Ureter (tissue), 1 donor: ENCODE measurements around the gene ARL10. TPM values are rescaled to one million over a fixed set of nuclear protein-coding genes. Genes with fewer than 3 reads are reported as not detected.

Source experiments
- DNase-seq: peaks from one replicate; pipeline ENCODE4 v3.0.0-alpha.2; 2020; ENCODE audit warnings: low spot score
- total RNA-seq: library from RNA; stranded (reverse); gene quantifications from one replicate; pipeline ENCODE4 v1.2.4, GENCODE V29; 2023
- donor health status: DM: yes; HTN: yes; CAD: no.

The ARL10 gene, protein sequence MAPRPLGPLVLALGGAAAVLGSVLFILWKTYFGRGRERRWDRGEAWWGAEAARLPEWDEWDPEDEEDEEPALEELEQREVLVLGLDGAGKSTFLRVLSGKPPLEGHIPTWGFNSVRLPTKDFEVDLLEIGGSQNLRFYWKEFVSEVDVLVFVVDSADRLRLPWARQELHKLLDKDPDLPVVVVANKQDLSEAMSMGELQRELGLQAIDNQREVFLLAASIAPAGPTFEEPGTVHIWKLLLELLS
- total RNA-seq: 9.3 TPM

DNA sequence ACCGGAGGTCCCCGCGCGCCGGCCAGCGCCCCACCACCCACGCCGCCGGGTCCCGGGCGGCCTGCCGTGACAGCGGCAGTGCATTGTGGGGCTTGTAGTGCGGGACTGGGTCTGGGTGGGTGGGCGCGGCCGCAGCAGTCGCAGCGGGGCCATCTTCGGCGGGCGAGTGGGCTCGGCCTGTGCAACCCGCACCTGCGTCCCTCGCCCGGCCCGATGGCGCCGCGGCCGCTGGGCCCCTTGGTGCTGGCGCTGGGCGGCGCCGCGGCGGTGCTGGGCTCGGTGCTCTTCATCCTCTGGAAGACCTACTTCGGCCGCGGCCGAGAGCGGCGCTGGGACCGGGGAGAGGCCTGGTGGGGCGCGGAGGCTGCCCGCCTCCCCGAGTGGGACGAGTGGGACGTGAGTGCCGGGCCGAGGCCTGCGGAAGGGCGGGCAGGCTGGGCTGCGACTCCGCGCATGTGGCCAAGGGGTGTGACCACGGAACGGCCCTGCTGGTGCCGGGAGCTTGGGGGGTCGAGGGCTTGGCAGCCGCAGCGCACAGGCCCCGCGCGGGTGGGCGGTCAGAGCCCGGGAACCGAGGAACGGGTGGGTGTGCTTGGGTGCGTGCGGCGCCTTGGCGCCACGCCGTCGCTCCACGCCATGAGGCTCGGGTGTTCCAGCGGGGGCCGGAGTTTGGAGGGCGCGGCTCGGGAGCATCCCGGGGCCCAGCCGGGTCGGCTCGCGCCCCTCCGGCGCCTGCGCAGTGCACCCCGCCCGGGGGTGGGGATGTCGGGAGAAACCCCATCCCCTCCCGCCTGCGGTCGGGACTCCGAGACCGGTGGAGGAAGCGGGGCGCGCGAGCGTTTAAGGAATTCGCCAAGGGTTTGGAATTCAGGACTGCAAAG lies at the start of gene ARL10:
ARL10 (plus strand) TSS at position 137 of the 881 bp plus-strand sequence; CDS start at position 214, 77 bp downstream.
- DNase-seq: no peak

- DNase-seq: no peak
Measured at GRCh38 chr5:176317534-176318374, 47.5 kb upstream of the ARL10 start.

GRCh38 chr5:176319827-176320554 lies 45.3 kb upstream of the ARL10 start:
- no peak for DNase-seq

- no peak for DNase-seq
Measured at GRCh38 chr5:176320577-176320976, 44.7 kb upstream of the ARL10 start.

- DNase-seq: no peak
Measured at GRCh38 chr5:176334031-176334770, 31.1 kb upstream of the ARL10 start.

- no peak for DNase-seq
Measured at GRCh38 chr5:176337913-176338312, 27.4 kb upstream of the ARL10 start.

DNA sequence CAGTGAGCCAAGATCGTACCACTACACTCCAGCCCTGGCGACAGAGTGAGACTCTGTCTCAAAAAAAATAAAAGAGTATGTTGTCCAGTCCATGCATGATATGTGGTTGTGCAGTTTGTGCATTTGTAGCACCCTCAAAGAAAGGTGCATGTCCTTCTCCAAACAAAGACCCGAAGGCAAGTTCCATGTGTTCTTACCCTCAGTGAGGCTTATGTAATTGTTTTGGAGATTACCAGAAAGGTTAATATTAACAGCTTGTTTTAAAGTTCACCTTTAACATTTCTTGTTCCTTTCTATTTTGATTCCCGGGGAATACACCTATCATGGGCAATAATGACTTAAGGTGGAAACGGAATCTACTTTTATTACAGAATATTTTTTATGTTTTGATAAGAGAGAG lies 26.0 kb upstream of the ARL10 start:
- no peak for DNase-seq

DNA sequence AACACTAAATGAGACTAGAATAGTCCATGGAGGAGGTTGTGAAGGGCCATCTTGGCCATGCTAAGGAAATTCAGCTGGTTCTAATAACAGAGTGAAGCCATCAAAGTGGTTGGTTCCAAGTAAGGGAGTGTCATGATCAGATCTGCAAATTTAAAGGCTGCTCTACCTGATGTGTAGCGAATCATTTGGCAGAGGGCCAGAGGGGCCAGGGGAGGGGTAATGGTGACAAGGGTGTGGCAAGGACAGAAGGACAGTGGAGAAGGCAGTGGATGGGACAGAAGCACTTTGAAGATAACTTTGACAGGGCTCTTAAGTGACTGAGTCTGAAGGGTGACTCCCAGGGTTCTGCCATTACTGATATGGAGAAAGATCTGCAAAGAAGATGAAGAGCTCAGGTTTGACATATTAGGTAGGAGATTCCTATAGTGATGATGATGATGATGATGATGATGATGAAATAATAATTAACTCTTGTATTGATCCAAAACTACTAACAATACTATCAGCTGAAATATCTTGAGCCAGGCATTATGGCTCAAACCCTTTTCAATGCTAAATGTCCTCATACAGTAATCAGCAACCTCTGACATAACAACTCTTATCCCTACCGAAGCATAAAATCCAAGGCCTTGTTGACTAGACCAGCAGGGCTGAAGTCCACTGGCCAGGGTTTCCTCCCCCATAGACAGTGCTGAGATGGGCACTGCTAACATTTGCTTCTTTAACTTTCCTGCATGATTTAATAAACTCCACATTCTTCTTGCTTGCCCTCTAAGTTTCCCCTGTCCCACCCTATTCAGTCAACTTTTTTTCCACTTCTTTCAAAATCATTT lies 23.7 kb upstream of the ARL10 start:
- DNase-seq: no peak

- no peak for DNase-seq
Measured at GRCh38 chr5:176342158-176342483, 23.2 kb upstream of the ARL10 start.

DNA sequence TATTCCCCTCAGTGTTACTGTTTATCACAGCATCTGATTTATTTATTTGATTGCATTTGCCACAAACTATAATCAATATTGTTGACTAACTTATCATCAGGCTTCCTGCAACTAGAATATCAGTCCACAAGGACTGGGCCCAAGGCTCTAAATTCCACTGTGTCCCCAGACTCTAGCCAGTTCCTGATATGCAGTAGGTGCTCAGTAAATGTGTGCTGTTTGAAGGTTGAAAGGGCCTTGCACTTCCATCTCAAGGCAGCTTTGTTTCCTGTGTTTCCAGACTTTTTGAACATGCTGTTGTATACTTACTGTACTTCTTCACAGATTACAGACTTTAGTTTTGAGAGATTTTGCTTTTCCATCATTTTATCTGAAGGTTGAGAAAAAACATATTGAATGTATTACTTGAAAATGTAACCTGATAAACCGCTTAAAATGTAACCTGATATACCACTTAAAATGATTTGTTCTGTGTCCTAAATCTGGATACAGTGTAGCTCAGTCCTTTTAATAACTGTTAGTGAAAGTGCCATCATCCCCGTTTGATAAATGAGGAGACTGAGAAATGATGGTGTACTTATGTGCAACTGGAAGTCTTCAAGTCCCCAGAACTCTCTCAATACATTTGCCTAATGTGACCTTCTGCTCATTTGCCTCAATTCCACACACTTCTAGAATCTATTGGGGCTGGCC lies 22.4 kb upstream of the ARL10 start:
- no peak for DNase-seq

DNA sequence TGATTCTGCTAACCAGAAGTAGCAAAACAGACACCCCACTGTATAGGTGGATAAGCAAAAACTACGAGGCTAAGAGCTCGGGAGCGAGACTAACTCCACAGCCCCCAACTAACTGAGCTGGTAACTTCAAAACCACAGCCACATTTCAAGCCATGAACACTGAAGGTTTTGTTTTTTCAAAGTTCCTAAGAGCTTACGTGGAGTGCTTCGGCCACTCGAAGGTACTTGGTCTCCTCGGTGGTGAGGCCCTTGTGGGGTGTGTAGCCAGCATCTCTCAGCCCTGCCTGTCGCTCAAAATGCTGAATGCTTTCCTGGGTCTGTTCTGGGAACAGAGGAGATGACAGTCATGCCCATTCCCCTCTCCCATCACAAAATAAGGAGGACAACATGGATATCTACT lies 14.9 kb upstream of the ARL10 start:
- DNase-seq: no peak

- DNase-seq: no peak
Measured at GRCh38 chr5:176352116-176352878, 13.0 kb upstream of the ARL10 start.

DNA sequence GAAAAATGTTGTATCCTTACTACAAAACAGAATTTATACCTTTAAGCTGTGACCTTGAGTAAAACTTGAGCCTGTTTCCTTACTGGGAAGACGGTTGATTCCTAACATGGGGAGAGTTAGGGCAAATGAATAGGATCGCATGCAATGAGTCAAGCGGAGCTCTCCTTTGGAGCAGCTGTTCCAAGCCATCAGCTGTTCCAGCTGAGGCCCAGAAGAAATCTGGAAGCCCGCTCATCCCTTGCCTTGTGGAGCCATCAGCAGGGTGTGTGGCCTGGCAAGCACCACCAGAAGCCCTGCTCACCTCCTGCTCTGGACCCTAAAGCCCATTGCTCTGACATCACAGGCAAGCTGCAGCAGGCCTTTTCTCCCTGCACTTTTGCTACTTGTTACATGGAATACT lies 11.8 kb upstream of the ARL10 start:
- no peak for DNase-seq

DNA sequence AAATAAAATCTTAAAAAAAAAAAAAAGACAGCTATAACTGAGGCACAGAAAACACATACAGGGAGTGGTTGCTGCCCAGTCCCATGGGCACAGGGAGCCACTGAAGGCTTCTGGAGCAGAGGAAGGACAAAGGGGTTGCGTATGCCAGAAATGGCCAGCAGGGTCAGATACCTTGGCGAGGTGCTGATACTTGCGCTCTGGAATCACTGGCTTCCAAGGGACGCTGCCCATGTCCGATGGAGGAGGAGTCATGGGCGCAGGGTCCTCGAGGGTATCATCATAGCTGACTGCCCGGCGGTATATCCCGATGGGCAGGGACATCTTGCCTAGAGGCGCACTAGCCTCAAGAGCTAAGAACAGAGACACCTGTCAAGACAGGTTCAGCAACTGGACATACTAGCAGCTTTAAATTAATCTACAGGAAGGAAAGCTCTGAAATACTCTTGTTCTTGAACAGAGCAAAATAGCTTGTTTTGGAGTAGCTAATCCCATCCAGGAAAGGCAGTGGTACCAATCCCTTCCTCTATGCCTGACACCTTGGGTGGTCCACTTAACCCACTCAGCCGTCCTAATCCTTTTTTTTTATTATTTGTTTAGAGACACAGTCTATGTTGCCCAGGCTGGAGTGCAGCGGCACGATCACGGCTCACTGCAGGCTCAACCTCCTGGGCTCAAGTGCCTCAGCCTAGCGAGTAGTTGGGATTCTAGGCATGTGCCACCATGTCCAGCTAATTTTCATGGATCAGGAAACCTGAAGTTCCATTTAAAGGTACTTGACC lies 9.7 kb upstream of the ARL10 start:
- DNase-seq: no peak

- DNase-seq: no peak
Measured at GRCh38 chr5:176356179-176356566, 9.1 kb upstream of the ARL10 start.

DNA sequence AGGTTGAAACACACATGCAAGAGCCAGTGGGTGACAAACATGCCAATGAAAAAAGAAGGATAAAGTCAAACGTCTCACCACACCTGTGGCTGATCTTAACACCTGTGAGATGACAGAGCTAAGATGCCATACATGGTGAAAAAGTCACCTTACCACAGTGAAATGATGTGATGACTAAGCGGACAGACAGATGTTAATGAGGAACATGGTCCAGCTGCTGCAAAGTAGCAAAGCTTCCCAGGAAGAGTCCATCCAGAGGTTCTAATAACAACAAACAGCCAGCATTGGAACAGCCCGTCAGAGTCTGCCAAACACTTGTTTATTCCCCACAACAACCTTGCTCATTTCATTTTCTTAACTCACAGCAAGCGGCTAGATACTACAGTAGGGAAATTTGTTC lies 5.6 kb upstream of the ARL10 start:
- DNase-seq: no peak

- no peak for DNase-seq
Measured at GRCh38 chr5:176360894-176361436, 4.3 kb upstream of the ARL10 start.
